Glomerular endothelial cell (primary cell): ENCODE results near the gene NCKIPSD. TPM values are rescaled to one million over a fixed set of nuclear protein-coding genes. Genes with fewer than 3 reads are reported as not detected.
A peak's percentile ranks its signal among the peaks of the same experiment; 100 is the strongest.

Source experiments
- DNase-seq: peaks from one replicate; pipeline ENCODE4 v3.0.0-alpha.2; 2011; ENCODE audit warnings: low read depth, low spot score; ENCODE audit errors: extremely low read depth
- total RNA-seq: library from RNA; depleted of rRNA; stranded (reverse); fragments of >200 nt; gene quantifications from 2 replicates; pipeline ENCODE4 v1.2.3, GENCODE V29; 2015

The NCKIPSD gene
- total RNA-seq, 1 donor from 2014 or later: 18.6 TPM

GRCh38 chr3:48651771-48652170 lies 33.9 kb downstream of the NCKIPSD start:
- DNase-seq: no peak

GRCh38 chr3:48650723-48651122 lies 35.0 kb downstream of the NCKIPSD start:
- no peak for DNase-seq

GRCh38 chr3:48648188-48648850 lies 37.4 kb downstream of the NCKIPSD start:
- DNase-seq: no peak

GRCh38 chr3:48647714-48648113 lies 38.0 kb downstream of the NCKIPSD start:
- no peak for DNase-seq

- no peak for DNase-seq
Observed at GRCh38 chr3:48644898-48645760, 40.6 kb downstream of the NCKIPSD start.

- DNase-seq: no peak
Observed at GRCh38 chr3:48642605-48643004, 43.1 kb downstream of the NCKIPSD start.

- DNase-seq: no peak
Observed at GRCh38 chr3:48641396-48641795, 44.3 kb downstream of the NCKIPSD start.

- DNase-seq: no peak
Observed at GRCh38 chr3:48639944-48640606, 45.6 kb downstream of the NCKIPSD start.

- no peak for DNase-seq
Observed at GRCh38 chr3:48637305-48637704, 48.4 kb downstream of the NCKIPSD start.

GRCh38 chr3:48636149-48636655 lies 49.5 kb downstream of the NCKIPSD start:
- DNase-seq: no peak

- peak; percentile 42 for DNase-seq
Observed at GRCh38 chr3:48635222-48636021, 50.3 kb downstream of the NCKIPSD start, which contains the start of gene SLC26A6. Gene SLC26A6 (minus strand): TSS chr3:48635461. CDS start chr3:48635393, 68 bp downstream.

- DNase-seq: no peak
Observed at GRCh38 chr3:48634661-48635221, 51.0 kb downstream of the NCKIPSD start.

GRCh38 chr3:48633743-48634142 lies 52.0 kb downstream of the NCKIPSD start:
- no peak for DNase-seq

- DNase-seq: no peak
Observed at GRCh38 chr3:48633256-48633655, 52.5 kb downstream of the NCKIPSD start.

- no peak for DNase-seq
Observed at GRCh38 chr3:48631516-48632448, 53.9 kb downstream of the NCKIPSD start.

- DNase-seq: no peak
Observed at GRCh38 chr3:48630833-48631232, 54.9 kb downstream of the NCKIPSD start.

- no peak for DNase-seq
Observed at GRCh38 chr3:48630407-48630806, 55.3 kb downstream of the NCKIPSD start.

- no peak for DNase-seq
Observed at GRCh38 chr3:48629894-48630293, 55.8 kb downstream of the NCKIPSD start.
